ENCODE measurements around the gene TRIO.
"Not testable (repeated sequence)": the region's sequence is repeated elsewhere in the genome, so short reads cannot be mapped to it uniquely, and the experiment has no call there.

TRIO gene

GRCh38 chr5:14204011-14204670, 61.0 kb downstream of the TRIO start:
- in situ Hi-C loops (cut with MboI; ENCODE audit: low sequenced_read_pairs) = no loop called here

- in situ Hi-C loops (cut with MboI; ENCODE audit: low sequenced_read_pairs) = no loop called here
These were observed 61.7 kb downstream of the TRIO start for GRCh38 chr5:14204785-14205321.

GRCh38 chr5:14206028-14206725, 63.0 kb downstream of the TRIO start:
- in situ Hi-C loops (cut with MboI; ENCODE audit: low sequenced_read_pairs) = no loop called here

GRCh38 chr5:14207428-14207827, 64.3 kb downstream of the TRIO start:
- in situ Hi-C loops (cut with MboI; ENCODE audit: low sequenced_read_pairs) = not testable (repeated sequence)

GRCh38 chr5:14208071-14209021, 65.2 kb downstream of the TRIO start:
- in situ Hi-C loops (cut with MboI; ENCODE audit: low sequenced_read_pairs) = no loop called here

- in situ Hi-C loops (cut with MboI; ENCODE audit: low sequenced_read_pairs) = no loop called here
These were observed 66.2 kb downstream of the TRIO start for GRCh38 chr5:14209222-14209822.

GRCh38 chr5:14209836-14210235, 66.7 kb downstream of the TRIO start:
- in situ Hi-C loops (cut with MboI; ENCODE audit: low sequenced_read_pairs) = no loop called here

GRCh38 chr5:14210729-14211128, 67.6 kb downstream of the TRIO start:
- in situ Hi-C loops (cut with MboI; ENCODE audit: low sequenced_read_pairs) = no loop called here

- in situ Hi-C loops (cut with MboI; ENCODE audit: low sequenced_read_pairs) = no loop called here
These were observed 69.0 kb downstream of the TRIO start for GRCh38 chr5:14211818-14212803.

- in situ Hi-C loops (cut with MboI; ENCODE audit: low sequenced_read_pairs) = no loop called here
These were observed 69.7 kb downstream of the TRIO start for GRCh38 chr5:14212838-14213237.

GRCh38 chr5:14213253-14213652, 70.1 kb downstream of the TRIO start:
- in situ Hi-C loops (cut with MboI; ENCODE audit: low sequenced_read_pairs) = no loop called here

- in situ Hi-C loops (cut with MboI; ENCODE audit: low sequenced_read_pairs) = no loop called here
These were observed 70.9 kb downstream of the TRIO start for GRCh38 chr5:14213813-14214585.

GRCh38 chr5:14215901-14216300, 72.8 kb downstream of the TRIO start:
- in situ Hi-C loops (cut with MboI; ENCODE audit: low sequenced_read_pairs) = no loop called here

- in situ Hi-C loops (cut with MboI; ENCODE audit: low sequenced_read_pairs) = no loop called here
These were observed 73.2 kb downstream of the TRIO start for GRCh38 chr5:14216372-14216771.

- in situ Hi-C loops (cut with MboI; ENCODE audit: low sequenced_read_pairs) = no loop called here
These were observed 73.8 kb downstream of the TRIO start for GRCh38 chr5:14216902-14217301.

GRCh38 chr5:14217587-14217986, 74.4 kb downstream of the TRIO start:
- in situ Hi-C loops (cut with MboI; ENCODE audit: low sequenced_read_pairs) = no loop called here

GRCh38 chr5:14218011-14218410, 74.9 kb downstream of the TRIO start:
- in situ Hi-C loops (cut with MboI; ENCODE audit: low sequenced_read_pairs) = no loop called here

GRCh38 chr5:14218480-14218879, 75.3 kb downstream of the TRIO start:
- in situ Hi-C loops (cut with MboI; ENCODE audit: low sequenced_read_pairs) = no loop called here

All from HL-60/S4 (cell line).